Astrocyte (in vitro differentiated cells and primary cell): ENCODE data around the gene TMX2.

ENCODE experiments used
- CTCF ChIP-seq: IDR thresholded peaks from 2 replicates; pipeline ENCODE4 v1.5.1; 2011; ENCODE audit warnings: low read depth, mild to moderate bottlenecking, inconsistent platforms, low read length, moderate library complexity; ENCODE audit not compliant: insufficient read depth
- EZH2 ChIP-seq: IDR thresholded peaks from 2 replicates; pipeline ENCODE4 v1.6.1; 2012; ENCODE audit warnings: mild to moderate bottlenecking, low read length, inconsistent platforms; ENCODE audit not compliant: insufficient read depth

DNA sequence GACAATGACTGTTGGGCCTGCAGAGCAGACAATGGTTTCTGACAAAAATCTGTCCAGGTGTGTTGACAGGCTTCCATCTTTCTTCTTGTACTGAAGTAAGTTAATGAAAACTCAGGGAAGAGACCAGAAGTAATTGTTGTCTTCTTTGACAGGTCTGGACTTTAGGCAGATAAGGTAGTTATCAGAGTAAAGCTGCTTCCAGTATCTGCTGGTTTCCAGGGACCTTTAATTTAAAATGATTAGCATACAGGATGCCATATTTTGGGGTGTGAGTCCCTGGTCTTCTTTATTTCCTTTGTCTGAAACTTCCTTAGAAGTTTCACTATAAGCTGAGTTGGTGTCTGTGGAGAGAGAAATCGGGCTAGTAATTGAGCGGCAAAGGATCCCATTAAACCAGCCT lies 1.4 kb downstream of the TMX2 start:
- TF ChIP-seq EZH2 (no peak), CTCF (no peak)
